HEK293 (cell line): Measurements from ENCODE around the gene PLAGL1.

Source experiments
- GFI1B ChIP-seq: fragments of 450-650 bp; formaldehyde crosslinking; IDR thresholded peaks from 2 replicates; pipeline ENCODE4 v1.5.1; 2016; ENCODE audit warnings: missing biosample characterization, missing genetic modification characterization
- KLF7 ChIP-seq: fragments of 450-650 bp; formaldehyde crosslinking; IDR thresholded peaks from 2 replicates; pipeline ENCODE4 v1.5.1; 2016; ENCODE audit warnings: missing biosample characterization, missing genetic modification characterization, borderline replicate concordance
- KLF9 ChIP-seq: fragments of 450-650 bp; formaldehyde crosslinking; IDR thresholded peaks from 2 replicates; pipeline ENCODE4 v1.5.1; 2016; ENCODE audit warnings: missing biosample characterization, missing genetic modification characterization, low read depth
- TRIM28 ChIP-seq: IDR thresholded peaks from 2 replicates; pipeline ENCODE4 v1.6.1; 2011; ENCODE audit warnings: low read length, control low read depth, borderline replicate concordance
- ZNF266 ChIP-seq: fragments of 450-650 bp; formaldehyde crosslinking; IDR thresholded peaks from 2 replicates; pipeline ENCODE4 v1.5.1; 2016; ENCODE audit warnings: missing biosample characterization, missing genetic modification characterization, low read depth
- ZNF501 ChIP-seq: fragments of 450-650 bp; formaldehyde crosslinking; IDR thresholded peaks from 2 replicates; pipeline ENCODE4 v1.5.1; 2016; ENCODE audit warnings: missing biosample characterization, missing genetic modification characterization
- ZNF558 ChIP-seq: fragments of 450-650 bp; formaldehyde crosslinking; IDR thresholded peaks from 2 replicates; pipeline ENCODE4 v1.5.1; 2016; ENCODE audit warnings: missing biosample characterization, missing genetic modification characterization
- ZNF830 ChIP-seq: fragments of 450-650 bp; IDR thresholded peaks from 2 replicates; pipeline ENCODE4 v1.5.0; 2018; ENCODE audit warnings: missing biosample characterization, missing genetic modification characterization, low read depth, mild to moderate bottlenecking, moderate library complexity
- TF ChIP-seq, protein P1 (sequence below): fragments of 450-650 bp; formaldehyde crosslinking; IDR thresholded peaks from 2 replicates; pipeline ENCODE4 v1.5.1; 2016; ENCODE audit warnings: missing biosample characterization, missing genetic modification characterization

DNA sequence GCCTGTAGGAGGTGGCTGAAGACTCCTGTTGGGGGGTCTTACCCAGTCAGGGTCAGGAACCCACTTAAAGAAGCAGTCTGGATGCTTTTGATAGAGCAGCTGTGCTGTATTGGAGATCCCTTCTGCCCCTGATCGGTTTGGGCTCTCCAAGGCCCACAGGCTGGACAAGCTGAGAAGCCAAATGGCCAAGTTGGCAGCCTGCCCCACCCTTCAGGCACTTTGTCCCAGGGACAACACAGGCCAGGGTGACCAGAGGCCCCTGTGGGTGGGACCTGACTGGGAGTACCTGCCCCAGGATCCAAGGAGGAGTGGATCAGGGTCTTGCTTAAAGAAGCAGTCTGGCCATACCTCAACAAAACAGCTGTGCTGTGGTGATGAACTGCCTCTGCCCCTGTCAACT lies 95.4 kb downstream of the PLAGL1 start:
- TF ChIP-seq ZNF830 (tag by site-specific recombination) = no peak
- no peak for TF ChIP-seq KLF9
- no peak for TF ChIP-seq KLF7 (tag by site-specific recombination)
- no peak for TF ChIP-seq ZNF266 (tag by site-specific recombination)
- TF ChIP-seq, protein P1, sequence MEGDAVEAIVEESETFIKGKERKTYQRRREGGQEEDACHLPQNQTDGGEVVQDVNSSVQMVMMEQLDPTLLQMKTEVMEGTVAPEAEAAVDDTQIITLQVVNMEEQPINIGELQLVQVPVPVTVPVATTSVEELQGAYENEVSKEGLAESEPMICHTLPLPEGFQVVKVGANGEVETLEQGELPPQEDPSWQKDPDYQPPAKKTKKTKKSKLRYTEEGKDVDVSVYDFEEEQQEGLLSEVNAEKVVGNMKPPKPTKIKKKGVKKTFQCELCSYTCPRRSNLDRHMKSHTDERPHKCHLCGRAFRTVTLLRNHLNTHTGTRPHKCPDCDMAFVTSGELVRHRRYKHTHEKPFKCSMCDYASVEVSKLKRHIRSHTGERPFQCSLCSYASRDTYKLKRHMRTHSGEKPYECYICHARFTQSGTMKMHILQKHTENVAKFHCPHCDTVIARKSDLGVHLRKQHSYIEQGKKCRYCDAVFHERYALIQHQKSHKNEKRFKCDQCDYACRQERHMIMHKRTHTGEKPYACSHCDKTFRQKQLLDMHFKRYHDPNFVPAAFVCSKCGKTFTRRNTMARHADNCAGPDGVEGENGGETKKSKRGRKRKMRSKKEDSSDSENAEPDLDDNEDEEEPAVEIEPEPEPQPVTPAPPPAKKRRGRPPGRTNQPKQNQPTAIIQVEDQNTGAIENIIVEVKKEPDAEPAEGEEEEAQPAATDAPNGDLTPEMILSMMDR (tag by site-specific recombination) = no peak
- no peak for TF ChIP-seq GFI1B (tag by site-specific recombination)
- TF ChIP-seq ZNF558 = no peak
- no peak for TF ChIP-seq ZNF501 (tag by site-specific recombination)
- no peak for TF ChIP-seq TRIM28
